ENCODE measurements around the gene PUM2.

GRCh38 chr2:20381457-20381856, 30.8 kb upstream of the PUM2 start:
- TF ChIP-seq POLR2A (IDR thresholded peaks at IDR 0.05), result no peak
- TF ChIP-seq, protein P1, sequence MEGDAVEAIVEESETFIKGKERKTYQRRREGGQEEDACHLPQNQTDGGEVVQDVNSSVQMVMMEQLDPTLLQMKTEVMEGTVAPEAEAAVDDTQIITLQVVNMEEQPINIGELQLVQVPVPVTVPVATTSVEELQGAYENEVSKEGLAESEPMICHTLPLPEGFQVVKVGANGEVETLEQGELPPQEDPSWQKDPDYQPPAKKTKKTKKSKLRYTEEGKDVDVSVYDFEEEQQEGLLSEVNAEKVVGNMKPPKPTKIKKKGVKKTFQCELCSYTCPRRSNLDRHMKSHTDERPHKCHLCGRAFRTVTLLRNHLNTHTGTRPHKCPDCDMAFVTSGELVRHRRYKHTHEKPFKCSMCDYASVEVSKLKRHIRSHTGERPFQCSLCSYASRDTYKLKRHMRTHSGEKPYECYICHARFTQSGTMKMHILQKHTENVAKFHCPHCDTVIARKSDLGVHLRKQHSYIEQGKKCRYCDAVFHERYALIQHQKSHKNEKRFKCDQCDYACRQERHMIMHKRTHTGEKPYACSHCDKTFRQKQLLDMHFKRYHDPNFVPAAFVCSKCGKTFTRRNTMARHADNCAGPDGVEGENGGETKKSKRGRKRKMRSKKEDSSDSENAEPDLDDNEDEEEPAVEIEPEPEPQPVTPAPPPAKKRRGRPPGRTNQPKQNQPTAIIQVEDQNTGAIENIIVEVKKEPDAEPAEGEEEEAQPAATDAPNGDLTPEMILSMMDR (IDR thresholded peaks at IDR 0.05), result no peak
